HG03460 (cell line): Measurements from ENCODE around the gene CLMP.

ENCODE experiments used
- ATAC-seq: cut with Tn5 transposase; IDR thresholded peaks from one replicate; pipeline ENCODE4 v1.9.1; 2021; ENCODE audit not compliant: unreplicated experiment

The CLMP gene

DNA sequence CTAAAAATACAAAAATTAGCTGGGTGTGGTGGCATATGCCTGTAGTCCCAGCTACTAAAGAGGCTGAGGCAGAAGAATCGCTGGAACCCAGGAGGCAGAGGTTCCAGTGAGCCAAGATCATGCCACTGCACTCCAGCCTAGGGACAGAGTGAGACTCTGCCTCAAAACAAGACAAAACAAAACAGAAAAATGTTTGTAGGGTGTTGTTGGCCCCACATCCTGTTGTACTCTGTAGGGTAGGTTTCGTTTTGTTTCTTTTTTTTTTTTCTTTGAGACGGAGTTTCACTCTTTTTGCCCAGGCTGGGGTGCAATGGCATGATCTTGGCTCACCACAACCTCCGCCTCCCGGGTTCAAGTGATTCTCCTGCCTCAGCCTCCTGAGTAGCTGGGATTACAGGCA lies 107.4 kb downstream of the CLMP start:
- peak; percentile 80 for ATAC-seq

DNA sequence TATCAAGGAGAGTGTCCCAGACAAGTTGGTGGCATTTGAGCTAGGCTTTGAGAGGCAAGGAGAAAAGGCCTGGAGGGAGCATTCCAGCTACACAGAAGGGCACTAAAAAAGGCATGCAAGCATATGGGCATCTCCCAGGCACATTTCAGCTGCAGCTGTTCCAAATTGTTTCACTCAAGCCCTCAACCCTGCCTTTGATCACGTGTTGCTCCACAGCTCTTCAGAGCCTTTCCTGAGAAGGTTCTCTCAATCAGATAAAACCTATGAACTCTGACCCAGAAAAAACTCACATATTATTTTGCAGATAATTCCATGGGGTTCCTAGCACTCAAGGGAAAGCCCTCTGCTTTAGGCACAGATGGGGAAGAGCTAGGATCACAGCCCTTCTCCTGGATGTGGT lies 108.7 kb downstream of the CLMP start:
- no peak for ATAC-seq

DNA sequence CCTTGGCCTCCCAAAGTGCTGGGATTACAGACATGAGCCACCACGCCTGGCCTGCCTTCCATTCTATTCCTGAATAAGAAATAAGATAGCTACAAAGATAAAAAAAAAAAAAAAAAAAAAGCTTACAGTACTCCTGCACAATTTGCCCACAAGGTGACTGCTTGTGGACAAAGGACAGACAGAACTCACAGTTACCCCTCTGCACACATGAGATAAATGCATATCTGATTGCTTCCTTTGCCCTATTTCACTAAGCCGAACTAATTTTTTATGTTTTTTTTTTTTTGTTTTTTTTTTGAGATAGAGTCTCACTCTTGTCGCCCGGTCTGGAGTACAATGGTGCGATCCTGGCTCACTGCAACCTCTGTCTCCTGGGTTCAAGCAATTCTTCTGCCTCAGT lies 109.6 kb downstream of the CLMP start:
- no peak for ATAC-seq

DNA sequence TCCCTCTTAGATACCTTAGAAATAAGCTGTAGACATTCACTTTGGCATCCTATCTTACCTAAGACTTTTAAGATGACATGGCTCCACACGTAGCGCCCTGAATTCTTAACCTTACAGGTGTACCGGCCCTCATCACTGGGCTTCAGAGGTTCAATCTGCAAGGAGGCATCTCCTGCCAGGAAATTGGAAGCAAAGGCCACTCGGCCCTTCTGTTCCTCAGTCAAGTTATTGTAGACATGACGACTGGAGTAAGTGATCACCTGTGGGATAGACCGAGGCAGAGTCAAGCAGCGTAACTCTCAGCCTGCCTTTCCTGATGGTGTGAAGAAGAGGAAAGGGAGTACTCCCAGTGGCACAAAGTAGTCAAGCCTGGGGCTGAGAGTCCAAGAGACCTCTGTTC lies 110.6 kb downstream of the CLMP start:
- ATAC-seq, result no peak

DNA sequence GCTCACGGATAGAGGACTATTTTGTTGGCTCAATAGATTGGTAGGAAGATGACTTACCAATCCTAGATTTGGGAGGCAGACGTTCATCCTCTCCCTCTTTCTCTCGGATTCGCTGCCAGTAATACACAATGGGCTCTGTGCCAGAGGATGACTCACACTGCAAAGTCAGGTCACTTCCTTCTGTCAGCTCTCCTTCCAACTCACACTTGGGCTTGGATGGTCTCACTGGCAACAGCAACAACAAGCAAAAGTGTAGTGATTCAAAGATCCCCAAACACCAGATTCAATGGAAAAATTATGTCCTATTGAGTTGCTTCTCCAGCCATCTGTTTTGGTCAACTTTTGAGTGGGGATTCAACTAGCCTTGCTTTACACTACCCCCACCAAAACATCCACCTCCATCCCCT lies 111.4 kb downstream of the CLMP start:
- no peak for ATAC-seq

DNA sequence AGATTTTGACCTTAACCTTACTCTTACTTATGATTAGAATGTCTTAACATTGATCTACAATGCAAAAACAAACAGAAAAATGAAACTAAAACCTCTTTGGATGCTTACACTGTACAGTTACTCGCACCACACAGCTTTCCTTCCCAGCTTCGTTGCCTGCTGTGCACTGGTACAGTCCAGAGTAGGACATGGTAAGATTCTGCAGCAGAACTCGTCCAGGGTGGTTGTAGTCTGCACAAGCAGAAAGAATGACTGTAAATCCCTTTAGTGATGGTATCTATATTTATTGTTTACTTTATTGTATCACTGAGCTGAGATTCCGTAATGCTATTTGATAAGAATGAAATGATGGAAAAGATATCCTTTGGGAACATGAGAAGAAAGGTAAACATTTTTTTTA lies 112.1 kb downstream of the CLMP start:
- no peak for ATAC-seq

DNA sequence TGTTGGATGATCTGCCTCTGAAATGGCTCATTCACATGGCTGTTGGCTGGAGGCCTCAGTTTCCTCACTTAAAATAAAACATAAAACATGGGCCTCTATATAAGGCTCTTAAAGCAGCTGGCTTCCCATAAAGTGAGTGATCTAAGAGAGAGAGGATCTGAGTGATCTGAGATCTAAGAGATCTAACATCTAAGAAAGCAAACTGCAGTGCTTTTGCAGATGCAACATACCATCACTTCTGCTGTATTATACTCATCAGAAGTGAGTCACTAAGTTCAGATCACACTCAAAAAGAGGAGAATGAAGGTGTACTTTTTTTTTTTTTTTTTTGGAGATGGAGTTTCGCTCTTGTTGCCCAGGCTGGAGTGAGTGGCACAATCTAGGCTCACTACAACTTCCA lies 115.0 kb downstream of the CLMP start:
- no peak for ATAC-seq

DNA sequence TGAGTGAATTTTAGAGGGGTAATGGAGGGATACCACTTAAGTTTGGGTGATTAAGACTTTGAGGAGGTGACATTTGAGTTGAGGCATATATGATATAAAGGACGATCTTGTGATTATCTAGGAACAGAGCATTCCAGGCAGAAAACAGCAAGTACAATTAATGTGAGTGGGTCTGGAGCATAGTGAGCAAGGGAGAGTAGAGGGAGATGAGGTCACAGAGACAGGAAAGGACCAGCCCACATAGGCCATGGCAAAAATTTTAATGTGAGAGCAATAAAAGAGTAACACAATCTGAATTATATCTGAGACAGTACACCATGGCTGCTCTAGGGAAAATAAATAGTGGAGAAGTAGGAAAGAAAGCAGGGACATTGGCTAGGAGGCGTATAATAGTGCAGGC lies 118.6 kb downstream of the CLMP start:
- ATAC-seq, result no peak

DNA sequence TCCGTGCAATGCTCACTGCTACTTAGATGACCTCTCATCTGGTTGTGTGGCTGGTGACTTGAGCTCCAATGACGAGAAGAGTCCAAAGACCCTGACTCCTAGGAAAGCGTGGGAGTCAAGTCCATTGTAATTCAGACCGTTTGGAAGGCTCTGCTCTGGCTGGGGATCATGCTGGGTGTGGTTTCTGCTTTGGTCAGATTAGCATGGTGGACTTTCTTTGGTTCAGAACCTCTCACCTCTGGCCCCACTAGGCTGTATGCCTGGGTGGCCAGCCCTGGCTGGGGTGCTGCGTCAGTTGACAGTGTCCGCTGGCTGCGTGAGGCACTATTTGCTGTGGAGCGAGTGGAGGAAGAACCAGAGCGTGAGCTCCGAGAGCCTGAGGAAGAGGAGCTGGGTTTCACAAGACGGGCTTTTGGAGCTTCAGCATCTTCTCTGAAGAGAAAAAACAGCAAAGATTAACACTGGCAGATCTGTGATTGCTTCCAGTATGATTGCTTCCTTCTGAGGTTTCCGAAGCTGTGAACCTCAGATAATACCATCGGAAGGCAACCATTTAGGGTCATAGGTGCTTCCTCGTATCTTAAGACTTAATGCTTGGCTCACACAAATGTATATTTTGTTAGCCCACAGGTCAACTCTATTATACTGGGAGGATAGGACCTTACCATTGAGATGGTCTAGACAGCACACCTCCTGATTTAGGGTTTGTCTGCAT lies 121.5 kb downstream of the CLMP start:
- no peak for ATAC-seq

DNA sequence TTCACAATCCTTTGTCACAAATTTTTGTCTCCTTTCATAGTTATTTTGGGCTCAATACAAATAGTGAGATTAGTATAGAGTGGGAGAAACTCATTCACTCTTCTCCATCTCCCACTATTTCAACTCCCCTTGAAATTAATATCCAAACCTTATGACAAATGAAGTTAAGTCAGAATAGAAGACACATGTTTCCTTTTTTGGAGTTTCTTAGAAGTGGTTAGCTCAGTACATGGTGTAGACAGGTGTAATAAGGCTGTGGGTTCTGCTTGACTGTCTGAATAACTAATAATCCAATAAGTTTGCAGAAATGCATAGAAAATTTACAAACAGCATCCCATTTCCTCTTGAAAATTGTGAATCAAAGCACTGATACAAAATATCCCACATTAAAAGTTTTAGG lies 122.3 kb downstream of the CLMP start:
- no peak for ATAC-seq

DNA sequence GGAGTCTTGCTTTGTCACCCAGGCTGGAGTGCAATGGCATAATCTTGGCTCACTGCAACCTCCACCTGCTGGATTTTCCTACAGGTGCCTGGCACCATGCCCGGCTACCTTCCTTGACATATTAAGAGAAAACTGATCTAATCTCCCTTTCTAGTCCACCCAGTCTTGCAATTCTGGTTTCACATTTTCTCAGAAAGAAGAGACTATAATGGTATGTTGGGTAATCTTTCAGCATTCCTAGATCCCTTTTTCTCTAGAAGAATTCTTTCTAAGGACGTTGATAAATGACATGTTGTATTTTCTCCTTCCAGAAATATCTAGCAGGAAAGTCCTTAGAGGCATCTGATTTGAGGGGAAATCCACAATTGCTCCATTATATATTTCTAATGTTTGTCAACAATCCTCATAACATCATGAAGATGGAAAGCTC lies 122.7 kb downstream of the CLMP start:
- no peak for ATAC-seq

DNA sequence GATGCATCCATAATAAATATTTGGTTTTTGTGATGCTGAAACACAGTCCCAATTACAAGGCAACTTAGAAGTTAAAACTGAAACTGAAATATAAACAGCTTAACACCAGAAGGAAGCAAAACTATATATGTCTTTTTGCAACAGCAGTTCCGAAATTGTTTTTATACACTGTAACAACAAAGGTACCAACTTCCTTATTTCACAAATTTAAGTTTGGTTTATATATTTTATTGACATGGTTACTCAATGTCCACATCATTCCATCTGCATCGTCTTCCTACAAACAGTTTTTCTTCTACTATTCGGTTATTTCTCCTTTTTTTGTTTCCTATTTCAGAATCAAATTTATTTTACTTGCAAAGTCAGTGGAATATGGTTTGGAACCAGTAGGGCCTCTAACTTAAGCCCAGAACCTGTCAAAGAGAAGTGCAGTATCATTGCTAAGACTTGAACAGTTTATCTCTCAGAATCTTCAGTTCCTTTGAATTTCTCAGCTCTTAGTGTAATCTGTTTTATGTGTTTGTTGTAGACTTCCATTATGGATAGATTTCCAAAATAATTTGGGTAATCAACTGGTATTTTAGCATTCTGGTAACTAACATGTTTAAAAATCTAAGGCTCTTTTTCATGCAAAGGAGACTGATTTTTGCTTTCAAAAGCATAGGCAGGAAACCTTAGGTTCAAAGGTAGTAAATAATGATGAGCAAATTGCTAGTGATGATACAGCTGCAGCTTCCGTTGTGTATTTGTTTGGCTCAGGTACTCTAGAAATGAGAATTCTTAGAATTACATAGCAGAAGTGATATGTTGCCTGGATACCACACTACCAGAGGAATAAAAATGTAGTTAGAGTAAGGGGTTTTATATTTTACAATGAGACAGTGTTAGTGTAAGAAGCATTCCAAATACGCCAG lies 124.9 kb downstream of the CLMP start:
- ATAC-seq, result peak; percentile 58

DNA sequence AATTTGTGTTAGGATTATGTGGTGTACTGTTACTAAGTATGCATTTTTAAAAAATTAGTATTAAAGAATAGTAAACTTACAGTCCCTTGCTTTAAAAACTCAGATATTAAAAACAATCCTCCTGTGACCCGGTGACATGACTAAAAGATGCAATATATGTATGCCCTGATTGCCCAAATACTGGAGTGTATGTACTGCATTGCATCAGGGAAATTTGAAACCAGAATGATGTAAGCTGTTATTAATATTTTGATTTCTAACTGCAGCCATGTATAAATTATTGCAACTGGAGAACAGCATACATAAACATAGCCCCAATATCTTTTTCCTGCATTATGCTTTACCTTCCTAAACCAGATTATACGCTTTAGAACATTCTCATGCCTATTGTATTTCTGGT lies 129.4 kb downstream of the CLMP start:
- no peak for ATAC-seq

DNA sequence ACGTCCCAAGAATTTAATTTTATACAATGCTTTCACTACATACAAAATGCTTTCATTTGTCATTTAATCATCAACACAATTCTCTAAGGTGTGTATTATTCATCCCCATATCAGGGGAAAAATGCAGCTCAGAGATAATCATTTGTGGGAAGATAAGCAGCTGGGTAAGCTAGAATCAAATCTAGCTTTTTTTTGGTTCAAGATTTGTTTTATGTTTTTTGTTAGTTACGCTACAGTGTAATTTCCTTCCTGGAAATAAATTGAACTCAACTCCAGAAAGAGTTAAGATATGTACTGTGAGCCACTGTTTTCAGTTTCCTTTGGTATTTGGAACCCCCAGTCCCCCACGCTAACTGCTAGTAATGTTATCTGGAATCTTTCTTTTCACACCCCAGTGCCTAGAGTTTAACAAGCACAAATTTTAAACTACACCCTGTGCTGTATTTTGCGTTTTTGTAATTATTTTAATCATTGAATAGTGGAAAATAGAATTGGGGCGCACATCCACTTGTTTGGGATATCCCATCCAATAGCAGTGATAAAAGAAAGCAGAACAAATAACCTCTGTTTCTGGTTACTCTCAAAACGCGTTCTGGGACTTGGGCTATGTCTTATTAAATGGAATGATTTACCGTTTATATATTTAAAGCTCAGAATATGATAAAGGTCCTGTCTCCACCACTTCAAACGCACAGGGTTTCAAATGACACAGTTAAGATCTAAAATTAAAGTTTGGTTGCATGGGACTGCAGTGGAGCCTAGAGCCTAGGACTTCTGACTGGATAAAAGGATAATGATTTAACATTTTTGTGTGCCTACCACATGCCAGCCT lies 131.0 kb downstream of the CLMP start:
- no peak for ATAC-seq

DNA sequence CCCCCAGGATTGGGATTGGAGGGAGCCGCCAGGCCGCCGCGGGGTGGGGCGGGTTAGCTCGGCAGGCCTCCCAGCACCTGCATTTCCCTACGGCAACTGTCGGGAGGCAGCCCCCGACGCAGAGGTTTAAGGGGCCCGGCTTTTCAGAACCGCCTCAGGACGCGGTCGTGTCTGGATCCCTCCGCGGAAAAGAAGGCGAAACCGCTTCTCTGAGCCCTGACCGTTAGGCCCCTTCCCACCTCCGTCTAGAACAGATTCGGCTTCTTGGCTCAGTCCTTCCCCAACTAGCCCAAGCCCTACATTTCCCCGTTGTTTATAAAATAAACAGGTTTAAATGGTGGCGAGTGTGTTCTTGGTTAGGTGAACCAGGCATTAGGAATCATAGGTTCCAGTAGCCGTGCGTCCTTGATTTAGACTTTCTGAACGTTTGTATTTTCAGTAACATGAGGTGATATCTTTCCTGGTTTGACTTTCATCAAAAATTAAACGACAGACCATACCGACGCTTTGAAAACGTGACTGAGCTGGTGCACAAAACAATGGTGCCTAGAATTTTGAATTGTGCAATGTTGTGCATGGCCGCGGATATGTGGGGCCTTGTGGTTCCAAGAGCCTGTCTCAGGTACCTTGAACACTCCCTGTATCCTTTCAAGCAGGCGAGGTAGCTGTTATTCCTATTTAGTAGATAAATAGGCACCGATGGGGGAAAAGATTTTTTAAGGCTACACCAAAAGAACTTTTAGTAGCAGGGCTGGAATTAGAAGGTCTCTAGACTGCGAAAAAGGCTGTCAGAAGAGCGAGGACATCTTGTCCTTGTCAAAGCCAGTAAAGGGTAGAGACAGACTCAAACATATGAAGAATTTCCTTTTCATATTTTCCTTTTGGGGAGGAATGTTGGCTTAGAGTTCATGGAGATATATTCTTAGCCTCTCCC lies 131.9 kb downstream of the CLMP start:
- ATAC-seq, result no peak

DNA sequence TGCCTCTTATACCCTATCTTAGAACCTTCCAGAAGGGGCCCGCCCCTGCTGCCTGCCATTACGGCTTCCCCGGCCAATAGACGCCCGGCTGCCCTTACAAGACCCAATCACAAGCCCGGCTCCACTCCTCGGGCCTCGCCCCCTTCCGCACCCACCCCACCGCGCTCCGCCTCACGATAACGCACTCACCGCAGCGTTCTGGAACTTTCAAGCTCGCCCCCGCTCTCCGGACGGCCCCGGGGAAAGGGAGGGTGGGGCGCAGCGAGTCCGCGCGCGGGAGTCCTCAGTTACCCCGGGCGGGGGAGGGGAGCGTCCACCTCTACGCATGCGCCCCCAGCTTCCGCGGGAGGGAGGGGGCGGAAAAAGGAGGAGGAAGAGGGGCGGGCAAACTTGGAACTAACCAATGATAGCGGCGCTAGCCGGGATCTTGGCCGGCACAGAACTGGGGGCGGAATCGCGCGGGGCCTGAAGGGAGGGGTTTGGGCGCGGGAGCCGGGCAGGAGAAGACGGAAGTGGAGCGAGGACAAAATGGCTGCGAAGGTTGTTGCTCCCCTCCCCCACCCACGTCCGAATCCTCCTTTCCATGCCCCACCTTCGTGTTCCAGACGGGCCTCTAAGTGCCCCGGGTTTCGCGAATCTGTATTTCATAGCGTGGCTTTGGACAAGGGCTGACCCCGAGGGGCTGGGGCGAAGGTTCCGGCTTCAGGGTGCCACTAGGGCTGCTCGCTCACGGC lies 132.7 kb downstream of the CLMP start:
- ATAC-seq, result peak; percentile 79

DNA sequence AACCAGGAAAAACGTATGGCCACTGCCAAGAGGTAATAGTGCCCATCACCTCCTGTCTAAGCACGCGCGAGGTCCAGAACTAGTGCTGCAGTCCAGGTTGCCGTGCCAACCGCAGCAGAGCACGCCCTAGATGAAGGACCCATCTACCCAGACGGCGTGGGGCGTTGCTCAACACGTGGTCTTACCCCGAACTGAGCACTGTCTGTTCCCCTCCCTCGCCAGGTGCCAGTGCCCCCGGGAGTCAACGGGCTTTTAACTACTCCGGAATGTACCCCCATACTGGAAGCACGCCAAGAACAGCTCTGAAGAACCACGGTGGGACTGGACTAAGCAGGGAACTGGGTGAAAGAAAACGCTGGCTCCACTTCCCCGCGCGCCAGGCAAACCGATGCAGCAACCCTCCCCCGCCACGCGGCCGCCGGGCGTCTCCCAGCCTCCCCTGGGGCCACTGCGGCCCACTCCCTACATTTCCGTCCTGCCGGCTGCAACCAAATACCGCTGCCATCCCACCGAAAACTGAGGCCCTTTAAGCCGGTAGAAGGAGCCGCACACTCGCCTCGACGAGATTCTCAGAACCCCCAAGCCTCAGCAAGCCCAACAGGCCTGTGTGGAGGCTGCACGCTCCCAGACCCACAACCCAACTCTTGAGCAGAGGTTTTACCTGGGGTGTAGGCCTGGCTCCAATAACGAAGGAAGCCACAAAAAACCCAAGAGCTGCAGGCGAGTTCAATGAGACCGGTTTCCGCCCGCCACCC lies 133.5 kb downstream of the CLMP start, which contains the start of gene HSPA8:
HSPA8 (minus strand) TSS at position 734 of the 755 bp plus-strand sequence. CDS start 812 bp downstream, outside the sequence.
- peak; percentile 1 for ATAC-seq

DNA sequence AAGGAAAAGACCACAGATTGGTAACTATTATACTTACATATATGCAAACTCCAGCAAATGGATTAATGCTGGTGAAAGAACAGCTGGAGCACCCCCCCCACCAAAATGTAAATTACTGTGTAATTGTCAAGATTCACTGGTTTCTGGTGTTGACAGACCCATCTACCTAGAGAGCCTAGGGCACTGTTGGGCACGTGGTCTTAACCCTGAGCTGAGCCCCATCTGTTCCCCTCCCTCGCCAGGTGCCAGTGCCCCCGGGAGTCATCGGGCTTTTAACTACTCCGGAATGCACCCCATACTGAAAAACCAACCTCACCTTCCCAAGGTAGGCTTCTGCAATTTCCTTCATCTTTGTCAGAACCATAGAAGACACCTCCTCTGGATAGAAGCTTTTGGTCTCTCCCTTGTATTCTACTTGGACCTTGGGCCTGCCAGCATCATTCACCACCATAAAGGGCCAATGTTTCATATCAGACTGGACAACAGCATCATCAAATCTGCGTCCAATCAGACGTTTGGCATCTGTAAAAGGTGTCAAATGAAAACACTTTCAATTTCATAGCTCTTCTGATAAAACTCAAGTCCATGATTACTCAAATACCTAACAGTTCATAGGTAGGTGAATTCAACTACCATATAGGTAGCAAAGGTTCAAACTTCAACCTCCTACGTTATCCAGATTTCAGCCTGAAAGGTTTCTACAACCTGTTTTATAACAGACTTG lies 134.6 kb downstream of the CLMP start:
- ATAC-seq, result no peak
